ENCODE measurements around the gene HSPB6.

Gene HSPB6

GRCh38 chr19:35732540-35733179 is 24.2 kb downstream of the HSPB6 start:
- no peak for DNase-seq
- Histone ChIP-seq H3K9me3 (ENCODE audit: control extremely low read depth in 1 of 5, control insufficient read depth in 4 of 5, insufficient read depth in 2 of 5, low read depth in 1 of 5, low read length in 4 of 5) (no peaks in the 10 kb centered on the region), H3K4me3 (ENCODE audit: control insufficient read depth in 1 of 7, extremely low read depth in 1 of 7, insufficient read depth in 4 of 7, low read depth in 2 of 7, low read length in 6 of 7) (no peak overlapping the region), H3K27ac (ENCODE audit: insufficient read depth in 1 of 2, low read depth in 1 of 2, low read length in 2 of 2, poor library complexity in 1 of 2, severe bottlenecking in 2 of 2) (no peak overlapping the region), H3K4me1 (ENCODE audit: control extremely low read depth in 1 of 4, control insufficient read depth in 4 of 4, insufficient read depth in 4 of 4, low read length in 3 of 4) (no peaks in the 10 kb centered on the region), H3K27me3 (replicated peaks in 2 of 5; ENCODE audit: control insufficient read depth in 4 of 5, insufficient read depth in 5 of 5, low read length in 4 of 5) (no peaks in the 10 kb centered on the region), H3K36me3 (ENCODE audit: control insufficient read depth in 4 of 4, insufficient read depth in 4 of 4, low read length in 3 of 4) (peaks cover 15 to 90% (median 80%) of the 10 kb centered on the region in 4 experiments)
- ChIA-PET POLR2A (no interaction called here), CTCF (no interaction called here)
- 93% methylated on average over 15 of the region's 25 CpGs for WGBS (ENCODE audit: insufficient coverage)

GRCh38 chr19:35731779-35732405 is 24.9 kb downstream of the HSPB6 start:
- WGBS (ENCODE audit: insufficient coverage): 99% methylated on average over 16 of the region's 21 CpGs

GRCh38 chr19:35731353-35731752 is 25.5 kb downstream of the HSPB6 start:
- Histone ChIP-seq H3K4me3 (ENCODE audit: control insufficient read depth in 1 of 7, extremely low read depth in 1 of 7, insufficient read depth in 4 of 7, low read depth in 2 of 7, low read length in 6 of 7) (no peak overlapping the region), H3K4me1 (ENCODE audit: control extremely low read depth in 1 of 4, control insufficient read depth in 4 of 4, insufficient read depth in 4 of 4, low read length in 3 of 4) (no peaks in the 10 kb centered on the region), H3K9me3 (ENCODE audit: control extremely low read depth in 1 of 5, control insufficient read depth in 4 of 5, insufficient read depth in 2 of 5, low read depth in 1 of 5, low read length in 4 of 5) (no peaks in the 10 kb centered on the region), H3K27me3 (replicated peaks in 2 of 5; ENCODE audit: control insufficient read depth in 4 of 5, insufficient read depth in 5 of 5, low read length in 4 of 5) (no peaks in the 10 kb centered on the region), H3K36me3 (ENCODE audit: control insufficient read depth in 4 of 4, insufficient read depth in 4 of 4, low read length in 3 of 4) (peaks cover 15 to 90% (median 80%) of the 10 kb centered on the region in 4 experiments), H3K27ac (ENCODE audit: insufficient read depth in 1 of 2, low read depth in 1 of 2, low read length in 2 of 2, poor library complexity in 1 of 2, severe bottlenecking in 2 of 2) (no peak overlapping the region)
- DNase-seq: no peak
- ChIA-PET CTCF (interaction anchor here (1.1 kb wide), 1 partner anchor 15 kb away, joined by 3 read pairs; no protein-coding TSS in a partner anchor), POLR2A (interaction anchor here (0.7 kb wide), 1 partner anchor 8 kb away, joined by 3 read pairs; no protein-coding TSS in a partner anchor)
- 93% methylated on average over 5 of the region's 9 CpGs for WGBS (ENCODE audit: insufficient coverage)

More at GRCh38 chr19:35731779-35732405, 24.9 kb downstream of the HSPB6 start:
- Histone ChIP-seq H3K4me1 (ENCODE audit: control extremely low read depth in 1 of 4, control insufficient read depth in 4 of 4, insufficient read depth in 4 of 4, low read length in 3 of 4) (no peaks in the 10 kb centered on the region), H3K27me3 (replicated peaks in 2 of 5; ENCODE audit: control insufficient read depth in 4 of 5, insufficient read depth in 5 of 5, low read length in 4 of 5) (no peaks in the 10 kb centered on the region), H3K36me3 (ENCODE audit: control insufficient read depth in 4 of 4, insufficient read depth in 4 of 4, low read length in 3 of 4) (peaks cover 15 to 92% (median 83%) of the 10 kb centered on the region in 4 experiments), H3K4me3 (ENCODE audit: control insufficient read depth in 1 of 7, extremely low read depth in 1 of 7, insufficient read depth in 4 of 7, low read depth in 2 of 7, low read length in 6 of 7) (no peak overlapping the region), H3K27ac (ENCODE audit: insufficient read depth in 1 of 2, low read depth in 1 of 2, low read length in 2 of 2, poor library complexity in 1 of 2, severe bottlenecking in 2 of 2) (no peak overlapping the region), H3K9me3 (ENCODE audit: control extremely low read depth in 1 of 5, control insufficient read depth in 4 of 5, insufficient read depth in 2 of 5, low read depth in 1 of 5, low read length in 4 of 5) (no peaks in the 10 kb centered on the region)
- POLR2A ChIA-PET: interaction anchor here (0.5 kb wide), 1 partner anchor 85 kb away, joined by 4 read pairs; no protein-coding TSS in a partner anchor
- CTCF ChIA-PET: interaction anchor here (1.1 kb wide), 1 partner anchor 16 kb away, joined by 3 read pairs; no protein-coding TSS in a partner anchor
- DNase-seq: no peak

GRCh38 chr19:35730326-35730725 is 26.5 kb downstream of the HSPB6 start:
- Histone ChIP-seq H3K27ac (ENCODE audit: insufficient read depth in 1 of 2, low read depth in 1 of 2, low read length in 2 of 2, poor library complexity in 1 of 2, severe bottlenecking in 2 of 2) (no peak overlapping the region), H3K27me3 (replicated peaks in 2 of 5; ENCODE audit: control insufficient read depth in 4 of 5, insufficient read depth in 5 of 5, low read length in 4 of 5) (no peaks in the 10 kb centered on the region), H3K4me1 (ENCODE audit: control extremely low read depth in 1 of 4, control insufficient read depth in 4 of 4, insufficient read depth in 4 of 4, low read length in 3 of 4) (no peaks in the 10 kb centered on the region), H3K4me3 (ENCODE audit: control insufficient read depth in 1 of 7, extremely low read depth in 1 of 7, insufficient read depth in 4 of 7, low read depth in 2 of 7, low read length in 6 of 7) (no peak overlapping the region), H3K9me3 (ENCODE audit: control extremely low read depth in 1 of 5, control insufficient read depth in 4 of 5, insufficient read depth in 2 of 5, low read depth in 1 of 5, low read length in 4 of 5) (no peaks in the 10 kb centered on the region), H3K36me3 (ENCODE audit: control insufficient read depth in 4 of 4, insufficient read depth in 4 of 4, low read length in 3 of 4) (peaks cover 15 to 94% (median 81%) of the 10 kb centered on the region in 4 experiments)
- ChIA-PET POLR2A (no interaction called here), CTCF (interaction anchor here (0.5 kb wide), 1 partner anchor 59 kb away, joined by 3 read pairs; no protein-coding TSS in a partner anchor)
- WGBS (ENCODE audit: insufficient coverage): 96% methylated on average over 18 of the region's 18 CpGs
- no peak for DNase-seq

GRCh38 chr19:35729763-35730162 is 27.1 kb downstream of the HSPB6 start:
- DNase-seq: no peak
- 98% methylated on average over 10 of the region's 11 CpGs for whole genome bisulfite sequencing (ENCODE audit: insufficient coverage)
- H3K4me1 ChIP-seq (ENCODE audit: control extremely low read depth in 1 of 4, control insufficient read depth in 4 of 4, insufficient read depth in 4 of 4, low read length in 3 of 4): no peaks in the 10 kb centered on the region
- H3K36me3 ChIP-seq (ENCODE audit: control insufficient read depth in 4 of 4, insufficient read depth in 4 of 4, low read length in 3 of 4): peaks cover 15 to 95% (median 82%) of the 10 kb centered on the region in 4 experiments
- H3K9me3 ChIP-seq (ENCODE audit: control extremely low read depth in 1 of 5, control insufficient read depth in 4 of 5, insufficient read depth in 2 of 5, low read depth in 1 of 5, low read length in 4 of 5): no peaks in the 10 kb centered on the region
- ChIA-PET CTCF (interaction anchor here (0.5 kb wide), 1 partner anchor 59 kb away, joined by 3 read pairs; no protein-coding TSS in a partner anchor), POLR2A (no interaction called here)
- no peaks in the 10 kb centered on the region for H3K27me3 ChIP-seq (replicated peaks in 2 of 5; ENCODE audit: control insufficient read depth in 4 of 5, insufficient read depth in 5 of 5, low read length in 4 of 5)
- no peak overlapping the region for H3K27ac ChIP-seq (ENCODE audit: insufficient read depth in 1 of 2, low read depth in 1 of 2, low read length in 2 of 2, poor library complexity in 1 of 2, severe bottlenecking in 2 of 2)
- no peak overlapping the region for H3K4me3 ChIP-seq (ENCODE audit: control insufficient read depth in 1 of 7, extremely low read depth in 1 of 7, insufficient read depth in 4 of 7, low read depth in 2 of 7, low read length in 6 of 7)

- POLR2A ChIA-PET: no interaction called here
- 96% methylated on average over 18 of the region's 18 CpGs for WGBS (ENCODE audit: insufficient coverage)
- Histone ChIP-seq H3K27ac (ENCODE audit: insufficient read depth in 1 of 2, low read depth in 1 of 2, low read length in 2 of 2, poor library complexity in 1 of 2, severe bottlenecking in 2 of 2) (no peak overlapping the region), H3K9me3 (ENCODE audit: control extremely low read depth in 1 of 5, control insufficient read depth in 4 of 5, insufficient read depth in 2 of 5, low read depth in 1 of 5, low read length in 4 of 5) (no peaks in the 10 kb centered on the region), H3K36me3 (ENCODE audit: control insufficient read depth in 4 of 4, insufficient read depth in 4 of 4, low read length in 3 of 4) (peaks cover 12 to 95% (median 82%) of the 10 kb centered on the region in 4 experiments), H3K4me3 (ENCODE audit: control insufficient read depth in 1 of 7, extremely low read depth in 1 of 7, insufficient read depth in 4 of 7, low read depth in 2 of 7, low read length in 6 of 7) (no peak overlapping the region), H3K4me1 (ENCODE audit: control extremely low read depth in 1 of 4, control insufficient read depth in 4 of 4, insufficient read depth in 4 of 4, low read length in 3 of 4) (no peaks in the 10 kb centered on the region), H3K27me3 (replicated peaks in 2 of 5; ENCODE audit: control insufficient read depth in 4 of 5, insufficient read depth in 5 of 5, low read length in 4 of 5) (no peaks in the 10 kb centered on the region)
- DNase-seq: no peak
- CTCF ChIA-PET: interaction anchor here (1.0 to 1.6 kb wide), 2 partner anchors 8 to 11 kb away, joined by 4 to 5 read pairs; no protein-coding TSS in a partner anchor
Observed at GRCh38 chr19:35729021-35729420, 27.8 kb downstream of the HSPB6 start.
